Measurements from ENCODE around the gene TMEM126A. TPM values are rescaled to one million over a fixed set of nuclear protein-coding genes. Genes with fewer than 3 reads are reported as not detected.

The TMEM126A gene
- total and polyA plus RNA-seq, 2 of the 13 experiments (the other 11 are each of a cell fraction or from before 2014, with no cell fraction given), result 59.5 to 66.9 TPM

- no TSS peak for BruUV-seq (replicated peaks)
- in situ Hi-C loops (cut with HindIII; ENCODE audit: extremely low pct_ligation_motif_present, low pct_unique_long_range_greater_than_20kb), result no loop called here
These were observed 45.1 kb upstream of the TMEM126A start for GRCh38 chr11:85602526-85603213.

GRCh38 chr11:85603220-85603619 lies 44.5 kb upstream of the TMEM126A start:
- no peak for FAIRE-seq
- Histone ChIP-seq H3K4me1 (ENCODE audit: insufficient read depth, low read length) (no peaks in the 10 kb centered on the region), H2AFZ (ENCODE audit: low read length) (no peak overlapping the region), H3K27me3 (ENCODE audit: control insufficient read depth in 1 of 2, insufficient read depth in 2 of 2, low read length in 2 of 2) (no peaks in the 10 kb centered on the region), H3K4me2 (ENCODE audit: low read depth, low read length) (no peak overlapping the region), H3K27ac (ENCODE audit: extremely low read length, insufficient read depth, low read length) (no peak overlapping the region), H4K20me1 (ENCODE audit: insufficient read depth, low read length) (no peaks in the 10 kb centered on the region), H3K79me2 (ENCODE audit: insufficient read depth, low read length) (no peaks in the 10 kb centered on the region), H3K4me3 (replicated peaks in 1 of 3; ENCODE audit: insufficient read depth in 1 of 3, low read depth in 2 of 3, low read length in 3 of 3) (no peak overlapping the region), H3K36me3 (replicated peaks in 1 of 2; ENCODE audit: control insufficient read depth in 1 of 2, insufficient read depth in 2 of 2, low read length in 2 of 2) (no peaks in the 10 kb centered on the region), H3K9ac (ENCODE audit: insufficient read depth, low read depth, low read length) (no peak overlapping the region), H3K9me3 (ENCODE audit: low read length) (no peaks in the 10 kb centered on the region)
- in situ Hi-C loops (cut with HindIII; ENCODE audit: extremely low pct_ligation_motif_present, low pct_unique_long_range_greater_than_20kb), result no loop called here
- intact Hi-C loops (cut with micrococcal nuclease; ENCODE audit: unreplicated experiment), result no loop called here
- no peak for DNase-seq (ENCODE audit: low spot score)
- ATAC-seq, result no peak
- BruUV-seq (replicated peaks), result no TSS peak
- TF ChIP-seq SCMH1 (CRISPR knock-in tag; IDR thresholded peaks at IDR 0.05; ENCODE audit: borderline replicate concordance) (no peak), RAD51 (IDR thresholded peaks at IDR 0.05; ENCODE audit: borderline replicate concordance) (peak; percentile 51; the same call in 1 of the 2 replicates)
- ChIA-PET CTCF (ENCODE audit: low intra/inter-chr PET ratio, low total read pairs) (no interaction called here), POLR2A (no interaction called here)
- WGBS (ENCODE audit: low lambda C conversion rate), result 7% methylated on average over 4 of the region's 4 CpGs

More at GRCh38 chr11:85602526-85603213, 45.1 kb upstream of the TMEM126A start:
- Histone ChIP-seq H3K9ac (ENCODE audit: insufficient read depth, low read depth, low read length) (no peak overlapping the region), H3K9me3 (ENCODE audit: low read length) (no peaks in the 10 kb centered on the region), H2AFZ (ENCODE audit: low read length) (no peak overlapping the region), H4K20me1 (ENCODE audit: insufficient read depth, low read length) (no peaks in the 10 kb centered on the region), H3K27me3 (ENCODE audit: control insufficient read depth in 1 of 2, insufficient read depth in 2 of 2, low read length in 2 of 2) (no peaks in the 10 kb centered on the region), H3K79me2 (ENCODE audit: insufficient read depth, low read length) (no peaks in the 10 kb centered on the region), H3K4me1 (ENCODE audit: insufficient read depth, low read length) (no peaks in the 10 kb centered on the region), H3K4me2 (ENCODE audit: low read depth, low read length) (no peak overlapping the region), H3K4me3 (replicated peaks in 1 of 3; ENCODE audit: insufficient read depth in 1 of 3, low read depth in 2 of 3, low read length in 3 of 3) (no peak overlapping the region), H3K27ac (ENCODE audit: extremely low read length, insufficient read depth, low read length) (no peak overlapping the region), H3K36me3 (replicated peaks in 1 of 2; ENCODE audit: control insufficient read depth in 1 of 2, insufficient read depth in 2 of 2, low read length in 2 of 2) (no peaks in the 10 kb centered on the region)
- FAIRE-seq (no peak), DNase-seq (ENCODE audit: low spot score) (no peak), ATAC-seq (no peak)
- intact Hi-C loops (cut with micrococcal nuclease; ENCODE audit: unreplicated experiment), result no loop called here
- POLR2A ChIA-PET, result no interaction called here
- CTCF ChIA-PET (ENCODE audit: low intra/inter-chr PET ratio, low total read pairs), result no interaction called here
- TF ChIP-seq CEBPB (IDR thresholded peaks at IDR 0.05; ENCODE audit: borderline replicate concordance, low read depth, low read length) (peak; percentile 79), HES4 (CRISPR knock-in tag; IDR thresholded peaks at IDR 0.05; ENCODE audit: borderline replicate concordance) (no peak)
- 94% methylated on average over 2 of the region's 2 CpGs for WGBS (ENCODE audit: low lambda C conversion rate)

Measured in HepG2 (cell line).